Pancreas (tissue), 10 donors: ENCODE data around the gene CKAP2. TPM values are rescaled to one million over a fixed set of nuclear protein-coding genes. Genes with fewer than 3 reads are reported as not detected.
"Not testable (repeated sequence)": the region's sequence is repeated elsewhere in the genome, so short reads cannot be mapped to it uniquely, and the experiment has no call there.

Experiments used
- ATAC-seq, 4 donors: fragments of 200-7000 bp; cut with Tn5 transposase; one replicate each; pipeline versions ENCODE4 v1.8.0 to v1.9.1; 2020; ENCODE audit warnings: mild to moderate bottlenecking in 4 of 4, moderate library complexity in 4 of 4
- DNase-seq, 6 donors: peaks; one replicate each; pipeline ENCODE4 v3.0.0-alpha.2; 2020
- FAIRE-seq: peaks from 2 replicates; lab custom pipeline; 2012; peaks lifted over from hg19 to GRCh38; lab: Jason Lieb, UNC
- H3K27ac ChIP-seq, 4 donors: fragments of 200-600 bp; sonication (generic); 1 replicate in 3 of 4; 2 replicates in 1 of 4; pipeline versions ENCODE4 v1.5.0 to v1.8.0; 2020
- H3K27me3 ChIP-seq, 4 donors: fragments of 200-600 bp; one replicate each; pipeline ENCODE4 v1.8.0; 2021
- H3K36me3 ChIP-seq, 3 donors: fragments of 200-600 bp; sonication (generic) in 1 of 3; one replicate each; pipeline versions ENCODE4 v1.5.0 to v1.8.0; 2020 to 2021
- H3K4me1 ChIP-seq, 3 donors: fragments of 200-600 bp; one replicate each; pipeline ENCODE4 v1.8.0; 2021
- H3K4me3 ChIP-seq, 4 donors: fragments of 200-600 bp; sonication (generic) in 2 of 4; one replicate each; pipeline versions ENCODE4 v1.5.0 to v1.8.0; 2020 to 2021
- H3K9me3 ChIP-seq, 4 donors: fragments of 200-600 bp; one replicate each; pipeline ENCODE4 v1.8.0; 2021
- CTCF ChIP-seq, 4 donors: fragments of 200-600 bp; sonication (generic) in 3 of 4; IDR thresholded peaks; one replicate each; pipeline versions ENCODE4 v1.5.0 to v1.8.0; 2021; ENCODE audit warnings: antibody characterized with exemption in 4 of 4
- WGBS, 2 donors: extraction: QIAGEN DNeasy Blood & Tissue Kit; methylation state at CpG; one replicate each; pipeline ENCODE4 v1.1.7; 2013; 5-methylcytosine and 5-hydroxymethylcytosine counted together
- intact Hi-C, 3 donors: fragments of 100-400 bp; cut with DNase I; formaldehyde crosslinking; loops; one replicate each; pipeline versions ENCODE4 v1.11.1 to v1.14.2; 2022
- polyA plus RNA-seq, 2 donors: library from polyadenylated mRNA; stranded (reverse); fragments of 200-250 nt; gene quantifications; one replicate each; pipeline ENCODE4 v1.2.3, GENCODE V29; 2013
- total RNA-seq, 6 donors: library from RNA; stranded (reverse); fragmentation: NEBNext Ultra II Directional in 4 of 6; extraction: Animal tissue kit (Norgen Biotek cat#: 25700) in 4 of 6; gene quantifications; one replicate each; pipeline versions ENCODE4 v1.2.1 to v1.2.4, GENCODE V29; 2021 to 2023
- donor health status: healthy with polysubstance abuse.
- donor health status: DM: no; HTN: no; CAD: no; lungs with moderate emphysema.
- donor health status: DM: no; HTN: no; CAD: no.
- donor health status: control.
- donor health status: control.
- donor health status: Bipolar disorder and iron deficiency.
- donor health status: DM: yes; HTN: yes; CAD: no.
- donor health status: DM: no; HTN: no; CAD: no.
- donor health status: DM: no; HTN: no; CAD: no.
- donor health status: DM: yes; HTN: yes; CAD: no.

The CKAP2 gene
- 1 to 10 TPM; 1.3 to 6.2 (median 2.5) TPM for total RNA-seq
- 1 to 10 TPM in 1 of 2 donors, under 1 TPM in 1; 0.49 to 1.0 TPM for polyA plus RNA-seq

GRCh38 chr13:52454820-52455676 is at the start of gene CKAP2:
CKAP2 (plus strand) TSS chr13:52455478; CDS start chr13:52455557, 79 bp downstream.
- DNase-seq: peak; percentile 84 to 95 (median 90)
- 0% methylated on average over 49 to 56 of the region's 56 CpGs for WGBS, 2 donors
- no peak for FAIRE-seq

GRCh38 chr13:52405767-52406494 is 49.3 kb upstream of the CKAP2 start, which contains the start of gene THSD1:
THSD1 (minus strand) TSS chr13:52406172; CDS start chr13:52402600, 3,572 bp downstream.
- 1 to 2% methylated on average over 54 to 68 of the region's 68 CpGs for WGBS, 2 donors
- H3K36me3 ChIP-seq: no peaks in the 10 kb centered on the region
- DNase-seq: peak in 5 of 6 donors; percentile 7 to 67 (median 38)
- TF ChIP-seq CTCF (IDR thresholded peaks at IDR 0.05): no peak
- peak within 1 kb of the TSS in 3 of 4 donors; percentile 3 to 46 (median 25) for H3K4me3 ChIP-seq
- peak; percentile 40 to 78 (median 59) for ATAC-seq
- H3K27ac ChIP-seq: no peak within 1 kb of the TSS
- intact Hi-C loops: no loop called here
- H3K27me3 ChIP-seq: peaks cover 0 to 10% (median 0%) of the 10 kb centered on the region in 4 donors
- H3K4me1 ChIP-seq: peaks cover 0 to 9% (median 0%) of the 10 kb centered on the region in 3 donors
- no peak for FAIRE-seq
- H3K9me3 ChIP-seq: no peaks in the 10 kb centered on the region

More at GRCh38 chr13:52454820-52455676, at the start of gene CKAP2:
- Histone ChIP-seq H3K4me1 (peaks cover 0 to 14% (median 0%) of the 10 kb centered on the region in 3 donors), H3K27ac (peak within 1 kb of the TSS; percentile 47 to 87 (median 78)), H3K4me3 (peak within 1 kb of the TSS; percentile 56 to 75 (median 73)), H3K36me3 (no peaks in the 10 kb centered on the region), H3K27me3 (no peaks in the 10 kb centered on the region), H3K9me3 (no peaks in the 10 kb centered on the region)
- intact Hi-C loops: no loop called here
- ATAC-seq: peak; percentile 89 to 95 (median 90)
- TF ChIP-seq CTCF (IDR thresholded peaks at IDR 0.05): no peak

GRCh38 chr13:52406629-52407028 is 48.6 kb upstream of the CKAP2 start:
- Histone ChIP-seq H3K36me3 (peaks cover 0 to 3% (median 0%) of the 10 kb centered on the region in 3 donors), H3K27me3 (peaks cover 0 to 10% (median 0%) of the 10 kb centered on the region in 4 donors), H3K4me3 (no peak overlapping the region), H3K9me3 (no peaks in the 10 kb centered on the region), H3K4me1 (peaks cover 0 to 9% (median 0%) of the 10 kb centered on the region in 3 donors), H3K27ac (no peak overlapping the region)
- intact Hi-C loops: no loop called here
- DNase-seq (no peak), FAIRE-seq (no peak), ATAC-seq (no peak)
- 30 to 39% methylated on average over 4 of the region's 4 CpGs for whole genome bisulfite sequencing, 2 donors
- no peak for TF ChIP-seq CTCF (IDR thresholded peaks at IDR 0.05)

- H3K4me3 ChIP-seq, FAIRE-seq, H3K36me3 ChIP-seq, H3K9me3 ChIP-seq, ATAC-seq, H3K4me1 ChIP-seq, H3K27me3 ChIP-seq, DNase-seq, intact Hi-C loops, H3K27ac ChIP-seq: not testable (repeated sequence)
- 95 to 96% methylated on average over 12 of the region's 12 CpGs for WGBS, 2 donors
Observed at GRCh38 chr13:52407436-52407835, 47.8 kb upstream of the CKAP2 start.

- ATAC-seq, H3K27ac ChIP-seq, intact Hi-C loops, H3K9me3 ChIP-seq, H3K4me1 ChIP-seq, H3K4me3 ChIP-seq, H3K36me3 ChIP-seq, FAIRE-seq, H3K27me3 ChIP-seq: not testable (repeated sequence)
- peak in 1 of 6 donors; percentile 58 for DNase-seq
- WGBS, 2 donors: 95% methylated on average over 23 to 33 of the region's 33 CpGs
Observed at GRCh38 chr13:52408071-52408658, 47.1 kb upstream of the CKAP2 start.
